OCI-LY1 (cell line): Measurements from ENCODE around the gene NECAP2.

Experiments used
- EZH2 ChIP-seq: fragments of 200-600 bp; sonication (generic), shearing (Covaris generic); IDR thresholded peaks from 2 replicates; pipeline ENCODE4 v1.8.0; 2017; ENCODE audit warnings: borderline replicate concordance, mixed run types, mild to moderate bottlenecking, antibody characterized with exemption, low read length, moderate library complexity, mixed read lengths
- TF ChIP-seq, protein P1 (sequence below): fragments of 200-600 bp; sonication (generic), shearing (Covaris generic); IDR thresholded peaks from 2 replicates; pipeline ENCODE4 v1.5.1; 2017; ENCODE audit warnings: mild to moderate bottlenecking, antibody characterized with exemption, low read length, moderate library complexity, mixed read lengths

DNA sequence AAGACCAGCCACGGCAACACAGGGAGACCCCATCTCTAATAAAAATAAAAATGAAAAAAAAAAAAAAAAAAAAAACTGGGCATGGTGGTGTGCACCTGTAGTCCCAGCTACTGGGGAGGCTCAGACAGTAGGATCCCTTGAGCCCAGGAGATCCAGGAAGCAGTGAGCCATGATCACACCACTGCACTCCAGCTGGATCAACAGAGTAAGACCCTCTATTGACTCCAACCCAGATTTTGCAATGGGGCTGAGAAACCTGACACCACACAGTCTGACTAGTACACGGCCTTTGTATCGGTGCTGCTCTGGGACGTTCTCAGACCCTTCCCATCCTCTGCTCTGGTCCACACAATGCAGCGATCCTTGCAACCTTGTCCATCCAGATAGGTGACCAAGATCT is 35.1 kb upstream of the NECAP2 start:
- TF ChIP-seq, protein P1, sequence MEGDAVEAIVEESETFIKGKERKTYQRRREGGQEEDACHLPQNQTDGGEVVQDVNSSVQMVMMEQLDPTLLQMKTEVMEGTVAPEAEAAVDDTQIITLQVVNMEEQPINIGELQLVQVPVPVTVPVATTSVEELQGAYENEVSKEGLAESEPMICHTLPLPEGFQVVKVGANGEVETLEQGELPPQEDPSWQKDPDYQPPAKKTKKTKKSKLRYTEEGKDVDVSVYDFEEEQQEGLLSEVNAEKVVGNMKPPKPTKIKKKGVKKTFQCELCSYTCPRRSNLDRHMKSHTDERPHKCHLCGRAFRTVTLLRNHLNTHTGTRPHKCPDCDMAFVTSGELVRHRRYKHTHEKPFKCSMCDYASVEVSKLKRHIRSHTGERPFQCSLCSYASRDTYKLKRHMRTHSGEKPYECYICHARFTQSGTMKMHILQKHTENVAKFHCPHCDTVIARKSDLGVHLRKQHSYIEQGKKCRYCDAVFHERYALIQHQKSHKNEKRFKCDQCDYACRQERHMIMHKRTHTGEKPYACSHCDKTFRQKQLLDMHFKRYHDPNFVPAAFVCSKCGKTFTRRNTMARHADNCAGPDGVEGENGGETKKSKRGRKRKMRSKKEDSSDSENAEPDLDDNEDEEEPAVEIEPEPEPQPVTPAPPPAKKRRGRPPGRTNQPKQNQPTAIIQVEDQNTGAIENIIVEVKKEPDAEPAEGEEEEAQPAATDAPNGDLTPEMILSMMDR, result no peak
- TF ChIP-seq EZH2, result no peak
